ENCODE data around the gene ZNF2. TPM values are rescaled to one million over a fixed set of nuclear protein-coding genes. Genes with fewer than 3 reads are reported as not detected.

Gene ZNF2
- total and polyA plus RNA-seq, 2 of the 13 experiments (the other 11 are each of a cell fraction or from before 2014, with no cell fraction given): 4.3 to 6.1 TPM

DNA sequence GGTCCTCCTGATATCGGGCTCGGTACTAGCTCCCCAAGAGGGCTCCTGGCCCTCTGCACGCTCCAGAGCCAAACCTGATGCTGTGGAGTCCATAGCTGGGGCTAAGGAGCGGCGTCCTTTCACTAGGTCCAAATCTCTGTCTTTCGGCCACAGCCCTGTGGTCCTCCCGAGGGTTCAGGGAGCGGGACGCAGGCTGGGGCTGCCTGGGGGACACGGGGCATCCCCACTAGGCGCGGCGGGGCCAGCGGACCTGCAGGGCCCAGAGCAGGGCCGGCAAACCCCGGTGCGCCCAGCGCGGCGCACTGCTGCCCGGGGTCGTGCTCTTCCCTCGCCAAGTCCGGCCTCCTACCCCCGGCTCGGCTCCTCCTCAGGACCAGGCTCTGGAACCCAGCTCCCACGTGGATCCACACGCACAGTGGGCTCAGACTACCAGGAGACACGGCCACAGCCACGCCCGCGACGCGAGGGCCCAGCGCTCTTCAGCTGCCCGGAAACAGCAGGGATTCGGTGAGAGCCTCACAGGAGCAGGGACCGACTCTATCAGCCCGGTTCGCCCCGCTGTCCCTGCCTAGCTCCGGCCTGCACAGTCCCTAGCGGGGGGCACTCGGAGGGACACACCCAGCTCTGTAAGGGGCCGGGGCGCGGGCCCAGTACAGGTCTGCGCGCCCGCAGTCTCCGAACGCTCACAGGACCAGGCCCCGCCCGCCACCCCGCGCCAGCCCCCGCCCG is 6.6 kb upstream of the ZNF2 start (continued):
- TF ChIP-seq ZNF550 (CRISPR knock-in tag; IDR thresholded peaks at IDR 0.05; ENCODE audit: borderline replicate concordance): no peak
- no peak for TF ChIP-seq BCL6 (CRISPR knock-in tag; IDR thresholded peaks at IDR 0.05)
- no peak; the same call in 1 of the 2 replicates for TF ChIP-seq DNMT1 (CRISPR knock-in tag; IDR thresholded peaks at IDR 0.05)
- no peak for TF ChIP-seq ZNF629 (CRISPR knock-in tag; conservative IDR thresholded peaks at IDR 0.05)
- no peak for TF ChIP-seq TBX3 (IDR thresholded peaks at IDR 0.05; ENCODE audit: borderline replicate concordance)
- no peak; the same call in 1 of the 2 replicates for TF ChIP-seq FOXO1 (CRISPR knock-in tag; IDR thresholded peaks at IDR 0.05)
- no peak for TF ChIP-seq ZNF782 (CRISPR knock-in tag; IDR thresholded peaks at IDR 0.05; ENCODE audit: borderline replicate concordance)
- TF ChIP-seq CBX5 (CRISPR knock-in tag; IDR thresholded peaks at IDR 0.05; ENCODE audit: borderline replicate concordance): 0 out of 2 replicates have a peak, but pooled peaks have one; percentile 12
- 0 out of 2 replicates have a peak, but pooled peaks have one; percentile 39 for TF ChIP-seq GLI4 (CRISPR knock-in tag; IDR thresholded peaks at IDR 0.05; ENCODE audit: borderline replicate concordance)
- TF ChIP-seq, protein P1, sequence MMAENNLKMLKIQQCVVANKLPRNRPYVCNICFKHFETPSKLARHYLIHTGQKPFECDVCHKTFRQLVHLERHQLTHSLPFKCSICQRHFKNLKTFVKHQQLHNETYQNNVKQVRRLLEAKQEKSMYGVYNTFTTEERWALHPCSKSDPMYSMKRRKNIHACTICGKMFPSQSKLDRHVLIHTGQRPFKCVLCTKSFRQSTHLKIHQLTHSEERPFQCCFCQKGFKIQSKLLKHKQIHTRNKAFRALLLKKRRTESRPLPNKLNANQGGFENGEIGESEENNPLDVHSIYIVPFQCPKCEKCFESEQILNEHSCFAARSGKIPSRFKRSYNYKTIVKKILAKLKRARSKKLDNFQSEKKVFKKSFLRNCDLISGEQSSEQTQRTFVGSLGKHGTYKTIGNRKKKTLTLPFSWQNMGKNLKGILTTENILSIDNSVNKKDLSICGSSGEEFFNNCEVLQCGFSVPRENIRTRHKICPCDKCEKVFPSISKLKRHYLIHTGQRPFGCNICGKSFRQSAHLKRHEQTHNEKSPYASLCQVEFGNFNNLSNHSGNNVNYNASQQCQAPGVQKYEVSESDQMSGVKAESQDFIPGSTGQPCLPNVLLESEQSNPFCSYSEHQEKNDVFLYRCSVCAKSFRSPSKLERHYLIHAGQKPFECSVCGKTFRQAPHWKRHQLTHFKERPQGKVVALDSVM (CRISPR knock-in tag; IDR thresholded peaks at IDR 0.05): no peak
- TF ChIP-seq IRF1 (CRISPR knock-in tag; IDR thresholded peaks at IDR 0.05; ENCODE audit: low read depth): no peak
- TF ChIP-seq, protein P2, sequence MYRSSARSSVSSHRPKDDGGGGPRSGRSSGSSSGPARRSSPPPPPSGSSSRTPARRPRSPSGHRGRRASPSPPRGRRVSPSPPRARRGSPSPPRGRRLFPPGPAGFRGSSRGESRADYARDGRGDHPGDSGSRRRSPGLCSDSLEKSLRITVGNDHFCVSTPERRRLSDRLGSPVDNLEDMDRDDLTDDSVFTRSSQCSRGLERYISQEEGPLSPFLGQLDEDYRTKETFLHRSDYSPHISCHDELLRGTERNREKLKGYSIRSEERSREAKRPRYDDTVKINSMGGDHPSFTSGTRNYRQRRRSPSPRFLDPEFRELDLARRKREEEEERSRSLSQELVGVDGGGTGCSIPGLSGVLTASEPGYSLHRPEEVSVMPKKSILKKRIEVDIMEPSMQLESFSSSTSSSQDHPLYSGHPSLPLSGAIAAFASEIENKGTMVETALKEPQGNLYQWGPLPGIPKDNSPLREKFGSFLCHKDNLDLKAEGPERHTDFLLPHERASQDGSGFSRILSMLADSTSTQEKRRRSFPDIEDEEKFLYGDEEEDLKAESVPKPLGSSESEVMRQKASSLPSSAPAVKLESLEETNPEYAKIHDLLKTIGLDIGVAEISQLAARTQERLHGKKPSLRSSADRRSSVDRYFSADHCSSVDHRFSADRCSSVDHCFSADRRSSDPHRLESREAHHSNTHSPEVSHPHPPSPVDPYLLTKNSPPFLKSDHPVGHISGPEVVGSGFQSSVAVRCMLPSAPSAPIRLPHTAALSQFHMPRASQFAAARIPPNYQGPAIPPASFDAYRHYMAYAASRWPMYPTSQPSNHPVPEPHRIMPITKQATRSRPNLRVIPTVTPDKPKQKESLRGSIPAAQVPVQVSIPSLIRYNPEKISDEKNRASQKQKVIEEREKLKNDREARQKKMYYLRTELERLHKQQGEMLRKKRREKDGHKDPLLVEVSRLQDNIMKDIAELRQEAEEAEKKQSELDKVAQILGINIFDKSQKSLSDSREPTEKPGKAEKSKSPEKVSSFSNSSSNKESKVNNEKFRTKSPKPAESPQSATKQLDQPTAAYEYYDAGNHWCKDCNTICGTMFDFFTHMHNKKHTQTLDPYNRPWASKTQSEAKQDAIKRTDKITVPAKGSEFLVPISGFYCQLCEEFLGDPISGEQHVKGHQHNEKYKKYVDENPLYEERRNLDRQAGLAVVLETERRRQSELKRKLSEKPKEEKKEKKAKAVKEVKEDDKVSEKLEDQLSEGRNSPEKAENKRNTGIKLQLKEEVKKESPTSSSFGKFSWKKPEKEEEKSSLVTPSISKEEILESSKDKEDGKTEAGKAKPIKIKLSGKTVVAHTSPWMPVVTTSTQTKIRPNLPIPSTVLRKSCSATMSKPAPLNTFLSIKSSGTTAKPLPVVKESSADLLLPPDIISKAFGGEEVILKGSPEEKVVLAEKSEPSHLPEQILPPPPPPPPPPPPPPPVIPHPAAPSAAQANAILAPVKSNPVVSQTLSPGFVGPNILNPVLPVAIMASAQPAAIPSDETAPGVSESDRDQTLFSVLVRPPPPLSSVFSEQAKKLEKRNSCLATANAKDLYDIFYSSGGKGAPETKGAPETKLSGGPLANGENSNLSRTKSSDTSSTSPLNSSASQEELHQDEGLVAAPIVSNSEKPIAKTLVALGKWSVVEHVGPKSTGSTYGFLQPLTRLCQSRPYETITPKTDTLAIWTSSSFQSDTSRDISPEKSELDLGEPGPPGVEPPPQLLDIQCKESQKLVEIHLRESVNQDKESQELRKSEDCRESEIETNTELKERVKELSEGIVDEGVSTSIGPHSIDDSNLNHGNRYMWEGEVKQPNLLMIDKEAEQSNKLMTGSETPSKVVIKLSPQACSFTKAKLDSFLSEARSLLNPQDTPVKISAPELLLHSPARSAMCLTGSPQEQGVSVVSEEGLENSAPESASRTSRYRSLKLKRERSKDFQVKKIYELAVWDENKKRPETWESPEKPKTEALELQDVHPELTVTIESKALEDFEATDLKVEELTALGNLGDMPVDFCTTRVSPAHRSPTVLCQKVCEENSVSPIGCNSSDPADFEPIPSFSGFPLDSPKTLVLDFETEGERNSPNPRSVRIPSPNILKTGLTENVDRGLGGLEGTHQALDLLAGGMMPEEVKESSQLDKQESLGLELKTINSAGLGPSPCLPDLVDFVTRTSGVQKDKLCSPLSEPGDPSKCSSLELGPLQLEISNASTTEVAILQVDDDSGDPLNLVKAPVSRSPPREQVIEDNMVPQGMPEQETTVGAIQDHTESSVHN (CRISPR knock-in tag; IDR thresholded peaks at IDR 0.05): 0 out of 2 replicates have a peak, but pooled peaks have one; percentile 51
- no peak for TF ChIP-seq PLRG1 (conservative IDR thresholded peaks at IDR 0.05)
- TF ChIP-seq GTF2F1 (IDR thresholded peaks at IDR 0.05; ENCODE audit: low read length): no peak
- TF ChIP-seq, protein P3, sequence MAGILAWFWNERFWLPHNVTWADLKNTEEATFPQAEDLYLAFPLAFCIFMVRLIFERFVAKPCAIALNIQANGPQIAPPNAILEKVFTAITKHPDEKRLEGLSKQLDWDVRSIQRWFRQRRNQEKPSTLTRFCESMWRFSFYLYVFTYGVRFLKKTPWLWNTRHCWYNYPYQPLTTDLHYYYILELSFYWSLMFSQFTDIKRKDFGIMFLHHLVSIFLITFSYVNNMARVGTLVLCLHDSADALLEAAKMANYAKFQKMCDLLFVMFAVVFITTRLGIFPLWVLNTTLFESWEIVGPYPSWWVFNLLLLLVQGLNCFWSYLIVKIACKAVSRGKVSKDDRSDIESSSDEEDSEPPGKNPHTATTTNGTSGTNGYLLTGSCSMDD (CRISPR knock-in tag; IDR thresholded peaks at IDR 0.05): no peak
- no peak; the same call in 1 of the 2 replicates for TF ChIP-seq ZNF619 (CRISPR knock-in tag; IDR thresholded peaks at IDR 0.05)
- no peak for TF ChIP-seq ZNF775 (CRISPR knock-in tag; IDR thresholded peaks at IDR 0.05; ENCODE audit: borderline replicate concordance)
- peak; percentile 49; the same call in 1 of the 2 replicates for TF ChIP-seq SP4 (CRISPR knock-in tag; IDR thresholded peaks at IDR 0.05)

All from HepG2 (cell line).